Nephron progenitor cell (in vitro differentiated cells): ENCODE results near the gene ATAD3B.
A peak's percentile ranks its signal among the peaks of the same experiment; 100 is the strongest.

Experiments used
- DNase-seq: peaks from one replicate; pipeline ENCODE4 v3.0.0; 2021
- H3K27ac Mint-ChIP-seq: 2 replicates; pipeline ENCODE4 v1.8.0; 2021; ENCODE audit warnings: mild to moderate bottlenecking, moderate library complexity, mixed read lengths
- H3K27me3 Mint-ChIP-seq: 2 replicates; pipeline ENCODE4 v1.8.0; 2021; ENCODE audit warnings: mild to moderate bottlenecking, low read depth, mixed read lengths; ENCODE audit not compliant: poor library complexity
- H3K36me3 Mint-ChIP-seq: 2 replicates; pipeline ENCODE4 v1.8.0; 2021; ENCODE audit warnings: low read depth, mixed read lengths
- H3K4me1 Mint-ChIP-seq: 2 replicates; pipeline ENCODE4 v1.8.0; 2021; ENCODE audit warnings: mixed read lengths
- H3K4me3 Mint-ChIP-seq: 2 replicates; pipeline ENCODE4 v1.8.0; 2021; ENCODE audit warnings: mild to moderate bottlenecking, moderate library complexity, mixed read lengths
- H3K9me3 Mint-ChIP-seq: 2 replicates; pipeline ENCODE4 v1.8.0; 2021; ENCODE audit warnings: mild to moderate bottlenecking, moderate library complexity, mixed read lengths
- CTCF ChIP-seq: fragments of 200-600 bp; sonication (generic); IDR thresholded peaks from 2 replicates; pipeline ENCODE4 v1.5.0; 2021; ENCODE audit warnings: antibody characterized with exemption

The ATAD3B gene

GRCh38 chr1:1535201-1536018 is 63.8 kb downstream of the ATAD3B start:
- no peak for TF ChIP-seq CTCF
- DNase-seq: no peak
- no peak overlapping the region for H3K27ac Mint-ChIP-seq
- H3K4me1 Mint-ChIP-seq: peaks cover 6% of the 10 kb centered on the region
- peaks cover 24% of the 10 kb centered on the region for H3K36me3 Mint-ChIP-seq
- H3K27me3 Mint-ChIP-seq: no peaks in the 10 kb centered on the region
- no peak overlapping the region for H3K4me3 Mint-ChIP-seq
- H3K9me3 Mint-ChIP-seq: peaks cover 14% of the 10 kb centered on the region

GRCh38 chr1:1536019-1536937 is 64.7 kb downstream of the ATAD3B start:
- H3K9me3 Mint-ChIP-seq: peaks cover 8% of the 10 kb centered on the region
- peaks cover 6% of the 10 kb centered on the region for H3K4me1 Mint-ChIP-seq
- no peak overlapping the region for H3K4me3 Mint-ChIP-seq
- no peak for TF ChIP-seq CTCF
- H3K27me3 Mint-ChIP-seq: no peaks in the 10 kb centered on the region
- peaks cover 17% of the 10 kb centered on the region for H3K36me3 Mint-ChIP-seq
- H3K27ac Mint-ChIP-seq: peak overlapping the region; percentile 29
- no peak for DNase-seq

- Mint-ChIP-seq H3K4me3 (no peak overlapping the region), H3K4me1 (peaks cover 11% of the 10 kb centered on the region), H3K27me3 (no peaks in the 10 kb centered on the region), H3K9me3 (peaks cover 3% of the 10 kb centered on the region), H3K36me3 (peaks cover 16% of the 10 kb centered on the region), H3K27ac (peak overlapping the region; percentile 29)
- DNase-seq: no peak
- no peak for TF ChIP-seq CTCF
Observed at GRCh38 chr1:1536938-1537546, 65.5 kb downstream of the ATAD3B start.

- no peak for DNase-seq
- Mint-ChIP-seq H3K27ac (peak overlapping the region; percentile 45), H3K27me3 (no peaks in the 10 kb centered on the region), H3K4me3 (no peak overlapping the region), H3K4me1 (peaks cover 12% of the 10 kb centered on the region), H3K36me3 (peaks cover 9% of the 10 kb centered on the region), H3K9me3 (no peaks in the 10 kb centered on the region)
- TF ChIP-seq CTCF: no peak
Observed at GRCh38 chr1:1537626-1538250, 66.2 kb downstream of the ATAD3B start.

GRCh38 chr1:1538334-1538733 is 66.8 kb downstream of the ATAD3B start:
- H3K27ac Mint-ChIP-seq: no peak overlapping the region
- peak overlapping the region; percentile 63 for H3K4me3 Mint-ChIP-seq
- H3K27me3 Mint-ChIP-seq: no peaks in the 10 kb centered on the region
- TF ChIP-seq CTCF: no peak
- H3K4me1 Mint-ChIP-seq: peaks cover 12% of the 10 kb centered on the region
- H3K9me3 Mint-ChIP-seq: no peaks in the 10 kb centered on the region
- DNase-seq: no peak
- peaks cover 6% of the 10 kb centered on the region for H3K36me3 Mint-ChIP-seq
